Upper lobe of left lung (tissue), 6 donors: ENCODE data around the gene C11orf52. TPM values are rescaled to one million over a fixed set of nuclear protein-coding genes. Genes with fewer than 3 reads are reported as not detected.

Source experiments
- ATAC-seq, 2 donors: fragments of 200-7000 bp; cut with Tn5 transposase; one replicate each; pipeline ENCODE4 v1.9.1; 2022; ENCODE audit warnings: mild to moderate bottlenecking in 2 of 2, moderate library complexity in 2 of 2; ENCODE audit not compliant: low FRiP score in 2 of 2
- DNase-seq, 2 donors: peaks; one replicate each; pipeline ENCODE4 v3.0.0-alpha.2; 2019 to 2020
- H3K27ac ChIP-seq, 4 donors: fragments of 200-600 bp; sonication (generic); one replicate each; pipeline ENCODE4 v1.5.1; 2016 to 2019
- H3K27me3 ChIP-seq, 4 donors: fragments of 200-600 bp; sonication (generic); one replicate each; pipeline ENCODE4 v1.5.1; 2017 to 2019
- H3K36me3 ChIP-seq, 4 donors: fragments of 200-600 bp; sonication (generic); one replicate each; pipeline ENCODE4 v1.5.1; 2016 to 2019
- H3K4me1 ChIP-seq, 4 donors: fragments of 200-600 bp; sonication (generic); one replicate each; pipeline ENCODE4 v1.5.1; 2018 to 2019
- H3K4me3 ChIP-seq, 4 donors: fragments of 200-600 bp; sonication (generic); one replicate each; pipeline ENCODE4 v1.5.1; 2017 to 2019; ENCODE audit warnings: mild to moderate bottlenecking in 2 of 4, moderate library complexity in 1 of 4
- H3K9me3 ChIP-seq, 4 donors: fragments of 200-600 bp; sonication (generic); one replicate each; pipeline ENCODE4 v1.5.1; 2018 to 2019
- EP300 ChIP-seq, 4 donors: sonication (generic); formaldehyde crosslinking; IDR thresholded peaks; one replicate each; pipeline ENCODE4 v1.5.1; 2017; ENCODE audit warnings: antibody characterized with exemption in 4 of 4, control low read depth in 2 of 4
- POLR2A ChIP-seq, 4 donors: fragments of 450-650 bp; IDR thresholded peaks; one replicate each; pipeline ENCODE4 v1.5.1; 2016 to 2017; ENCODE audit warnings: antibody characterized with exemption in 4 of 4, mild to moderate bottlenecking in 2 of 4
- POLR2AphosphoS5 ChIP-seq, 2 donors: sonication (generic); formaldehyde crosslinking; IDR thresholded peaks; one replicate each; pipeline ENCODE4 v1.5.1; 2017; ENCODE audit warnings: antibody characterized with exemption in 2 of 2
- WGBS, 2 donors: methylation state at CpG; one replicate each; pipeline ENCODE4 v1.1.5; 2017 to 2018; 5-methylcytosine and 5-hydroxymethylcytosine counted together
- total RNA-seq, 6 donors: library from RNA; depleted of rRNA in 4 of 6; stranded (reverse); fragments of >200 nt in 4 of 6; gene quantifications; one replicate each; pipeline versions ENCODE4 v1.1.0 to v1.2.1, GENCODE V29; 2016 to 2021
- TF ChIP-seq, protein P1 (sequence below), 6 experiments: fragments of 450-650 bp in 4 of 6; fragments of 200-600 bp in 2 of 6; sonication (generic) in 2 of 6; IDR thresholded peaks; one replicate each; pipeline ENCODE4 v1.5.1; 2016 to 2019; ENCODE audit warnings: antibody characterized with exemption in 6 of 6
- donor health status: DM: no; HTN: no; CAD: no; lungs with moderate emphysema.
- donor health status: DM: no; HTN: yes; CAD: no; lungs with severe emphysema.

C11orf52 gene
- total RNA-seq, 6 donors from 2014 or later = 7.1 to 26.7 (median 11.3) TPM

DNA sequence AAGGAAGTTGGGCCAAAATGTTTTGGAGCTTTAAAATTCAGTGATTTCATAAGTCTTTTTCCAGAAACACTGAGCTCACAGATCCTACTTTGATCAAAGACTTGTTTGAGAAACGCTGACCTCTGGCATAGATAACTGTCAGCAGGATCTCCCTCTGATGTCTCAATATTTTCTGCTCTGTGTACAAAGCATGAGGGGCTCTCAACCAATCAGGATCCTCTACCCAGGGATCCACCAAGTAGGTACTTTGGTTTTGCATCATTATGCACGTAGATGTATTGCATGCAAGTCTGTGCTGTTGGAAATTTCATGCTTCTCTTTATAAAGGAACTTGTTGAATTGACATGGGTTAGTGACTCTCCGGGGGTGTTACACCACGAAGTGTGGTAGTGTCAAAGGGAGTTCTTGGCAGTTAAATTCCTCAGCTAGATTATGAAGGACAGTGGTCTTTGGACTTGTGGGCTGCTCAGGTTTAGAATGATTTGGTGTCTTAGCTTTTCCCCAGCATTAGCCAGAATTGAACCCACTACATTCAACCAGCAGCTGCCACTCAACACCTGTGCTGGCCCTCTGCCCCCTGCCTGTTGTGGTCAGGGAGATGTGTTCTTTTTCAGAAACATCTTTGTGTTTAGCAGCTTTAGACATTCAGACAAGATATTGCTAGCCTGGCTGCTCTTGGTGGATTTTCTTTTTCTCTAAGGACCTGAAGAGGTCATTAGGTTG lies 16.8 kb downstream of the C11orf52 start:
- Histone ChIP-seq H3K27me3 (no peaks in the 10 kb centered on the region), H3K4me1 (peaks cover 12 to 35% (median 30%) of the 10 kb centered on the region in 4 donors), H3K9me3 (no peaks in the 10 kb centered on the region), H3K36me3 (no peaks in the 10 kb centered on the region), H3K27ac (peak overlapping the region; percentile 16 to 64 (median 47)), H3K4me3 (no peak overlapping the region)
- peak in 1 of 4 donors; percentile 45 for TF ChIP-seq POLR2A (IDR thresholded peaks at IDR 0.05)
- TF ChIP-seq EP300 (IDR thresholded peaks at IDR 0.05) = peak in 1 of 4 donors; percentile 22
- peak in 1 of 2 donors; percentile 8 for TF ChIP-seq POLR2AphosphoS5 (IDR thresholded peaks at IDR 0.05)
- TF ChIP-seq, protein P1, sequence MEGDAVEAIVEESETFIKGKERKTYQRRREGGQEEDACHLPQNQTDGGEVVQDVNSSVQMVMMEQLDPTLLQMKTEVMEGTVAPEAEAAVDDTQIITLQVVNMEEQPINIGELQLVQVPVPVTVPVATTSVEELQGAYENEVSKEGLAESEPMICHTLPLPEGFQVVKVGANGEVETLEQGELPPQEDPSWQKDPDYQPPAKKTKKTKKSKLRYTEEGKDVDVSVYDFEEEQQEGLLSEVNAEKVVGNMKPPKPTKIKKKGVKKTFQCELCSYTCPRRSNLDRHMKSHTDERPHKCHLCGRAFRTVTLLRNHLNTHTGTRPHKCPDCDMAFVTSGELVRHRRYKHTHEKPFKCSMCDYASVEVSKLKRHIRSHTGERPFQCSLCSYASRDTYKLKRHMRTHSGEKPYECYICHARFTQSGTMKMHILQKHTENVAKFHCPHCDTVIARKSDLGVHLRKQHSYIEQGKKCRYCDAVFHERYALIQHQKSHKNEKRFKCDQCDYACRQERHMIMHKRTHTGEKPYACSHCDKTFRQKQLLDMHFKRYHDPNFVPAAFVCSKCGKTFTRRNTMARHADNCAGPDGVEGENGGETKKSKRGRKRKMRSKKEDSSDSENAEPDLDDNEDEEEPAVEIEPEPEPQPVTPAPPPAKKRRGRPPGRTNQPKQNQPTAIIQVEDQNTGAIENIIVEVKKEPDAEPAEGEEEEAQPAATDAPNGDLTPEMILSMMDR (IDR thresholded peaks at IDR 0.05) = no peak
- DNase-seq (no peak), ATAC-seq (no peak)
- WGBS, 2 donors = 30 to 70% methylated on average over 4 of the region's 4 CpGs

DNA sequence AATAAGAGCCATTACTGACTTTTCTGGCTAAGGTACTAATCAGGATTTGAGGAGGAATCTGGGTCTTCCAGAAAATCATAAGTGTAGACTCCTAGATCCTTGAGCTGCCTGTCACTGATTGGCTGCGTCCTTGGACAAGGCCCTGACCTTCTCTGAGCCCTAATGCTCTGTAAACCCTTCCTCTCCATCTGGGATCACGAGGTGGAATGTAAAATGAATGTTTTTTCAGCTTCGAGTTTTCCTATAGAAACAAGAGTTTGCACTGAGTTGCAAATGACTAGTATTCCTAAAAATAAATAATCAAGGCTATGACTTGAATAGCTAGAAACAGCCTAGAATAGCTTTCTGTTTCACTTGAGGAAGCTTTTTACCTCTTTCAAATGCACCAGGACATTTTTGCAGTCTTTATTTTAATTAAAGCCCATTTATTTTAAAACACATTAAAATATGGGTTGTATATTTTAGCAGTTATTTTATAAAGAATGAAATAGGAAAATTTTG lies 17.4 kb downstream of the C11orf52 start:
- Histone ChIP-seq H3K27ac (peak overlapping the region; percentile 16 to 64 (median 42)), H3K27me3 (no peaks in the 10 kb centered on the region), H3K36me3 (no peaks in the 10 kb centered on the region), H3K4me1 (peaks cover 12 to 35% (median 30%) of the 10 kb centered on the region in 4 donors), H3K9me3 (no peaks in the 10 kb centered on the region), H3K4me3 (peak overlapping the region in 2 of 4 donors; percentile 81 to 82)
- ATAC-seq = no peak
- WGBS, 2 donors = 59% methylated on average over 3 of the region's 3 CpGs
- DNase-seq = no peak
- TF ChIP-seq EP300 (IDR thresholded peaks at IDR 0.05) (no peak), POLR2AphosphoS5 (IDR thresholded peaks at IDR 0.05) (no peak), POLR2A (IDR thresholded peaks at IDR 0.05) (no peak)
- TF ChIP-seq, protein P1 (IDR thresholded peaks at IDR 0.05) = no peak

DNA sequence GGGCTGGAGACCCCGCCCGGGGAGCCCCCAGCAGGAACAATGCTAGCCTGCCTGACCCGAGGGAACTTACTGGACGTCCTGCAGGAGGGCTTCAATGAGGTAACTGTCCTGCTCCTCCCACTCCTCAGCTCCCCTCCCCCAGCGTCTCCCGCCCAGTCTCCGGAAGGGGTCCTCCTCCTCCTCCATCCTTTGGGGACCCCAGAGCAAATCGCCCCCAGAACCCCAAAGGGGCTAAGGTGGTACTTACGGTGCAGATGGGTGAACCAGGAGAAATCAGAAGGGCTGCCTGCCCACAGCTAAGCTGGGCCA lies 18.7 kb downstream of the C11orf52 start:
- Histone ChIP-seq H3K4me1 (peaks cover 12 to 33% (median 25%) of the 10 kb centered on the region in 4 donors), H3K27me3 (no peaks in the 10 kb centered on the region), H3K27ac (peak overlapping the region; percentile 15 to 73 (median 53)), H3K9me3 (no peaks in the 10 kb centered on the region), H3K4me3 (peak overlapping the region; percentile 44 to 82 (median 77)), H3K36me3 (no peaks in the 10 kb centered on the region)
- 6 to 51% methylated on average over 5 to 7 of the region's 9 CpGs for WGBS, 2 donors
- no peak for ATAC-seq
- DNase-seq = no peak
- TF ChIP-seq POLR2AphosphoS5 (IDR thresholded peaks at IDR 0.05) (no peak), EP300 (IDR thresholded peaks at IDR 0.05) (no peak), POLR2A (IDR thresholded peaks at IDR 0.05) (no peak)
- TF ChIP-seq, protein P1 (IDR thresholded peaks at IDR 0.05) = no peak

DNA sequence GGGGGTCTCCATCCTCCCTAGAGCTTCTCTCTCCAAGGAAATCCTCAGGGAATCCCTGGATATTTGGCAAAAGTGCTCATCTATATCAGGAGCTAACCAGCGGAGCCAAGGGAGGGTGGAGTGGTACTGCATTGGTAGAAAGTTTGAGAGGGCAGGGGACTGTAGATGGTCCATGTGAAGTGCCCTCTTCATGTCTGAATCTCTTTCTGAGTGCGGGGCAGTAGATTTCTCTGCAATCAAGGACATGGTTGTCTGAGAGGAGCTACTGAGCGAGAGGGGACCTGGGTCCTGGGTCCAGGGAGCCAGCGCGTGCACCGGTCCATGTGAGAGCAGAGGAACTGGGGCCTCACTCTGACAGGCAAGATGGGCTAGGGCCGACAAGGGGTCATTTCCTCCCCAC lies 19.1 kb downstream of the C11orf52 start:
- ATAC-seq = no peak
- Histone ChIP-seq H3K27me3 (no peaks in the 10 kb centered on the region), H3K4me1 (peaks cover 12 to 33% (median 25%) of the 10 kb centered on the region in 4 donors), H3K36me3 (no peaks in the 10 kb centered on the region), H3K4me3 (peak overlapping the region in 3 of 4 donors; percentile 73 to 82 (median 81)), H3K9me3 (no peaks in the 10 kb centered on the region), H3K27ac (peak overlapping the region; percentile 15 to 73 (median 53))
- TF ChIP-seq, protein P1 (IDR thresholded peaks at IDR 0.05) = no peak
- no peak for TF ChIP-seq EP300 (IDR thresholded peaks at IDR 0.05)
- no peak for TF ChIP-seq POLR2A (IDR thresholded peaks at IDR 0.05)
- TF ChIP-seq POLR2AphosphoS5 (IDR thresholded peaks at IDR 0.05) = no peak
- DNase-seq = peak in 1 of 2 donors; percentile 37
- 61 to 64% methylated on average over 4 to 7 of the region's 7 CpGs for WGBS, 2 donors
